Breast epithelium (tissue), 3 donors: ENCODE data around the gene FNBP1.

Experiments used
- POLR2A ChIP-seq: fragments of 450-650 bp; IDR thresholded peaks from one replicate; pipeline ENCODE4 v1.6.1; 2016; ENCODE audit warnings: antibody characterized with exemption, mild to moderate bottlenecking, moderate library complexity
- TF ChIP-seq, protein P1 (sequence below), 3 donors: fragments of 450-650 bp; IDR thresholded peaks; one replicate each; pipeline ENCODE4 v1.5.1; 2016 to 2017; ENCODE audit warnings: antibody characterized with exemption in 3 of 3, mild to moderate bottlenecking in 3 of 3, moderate library complexity in 3 of 3

DNA sequence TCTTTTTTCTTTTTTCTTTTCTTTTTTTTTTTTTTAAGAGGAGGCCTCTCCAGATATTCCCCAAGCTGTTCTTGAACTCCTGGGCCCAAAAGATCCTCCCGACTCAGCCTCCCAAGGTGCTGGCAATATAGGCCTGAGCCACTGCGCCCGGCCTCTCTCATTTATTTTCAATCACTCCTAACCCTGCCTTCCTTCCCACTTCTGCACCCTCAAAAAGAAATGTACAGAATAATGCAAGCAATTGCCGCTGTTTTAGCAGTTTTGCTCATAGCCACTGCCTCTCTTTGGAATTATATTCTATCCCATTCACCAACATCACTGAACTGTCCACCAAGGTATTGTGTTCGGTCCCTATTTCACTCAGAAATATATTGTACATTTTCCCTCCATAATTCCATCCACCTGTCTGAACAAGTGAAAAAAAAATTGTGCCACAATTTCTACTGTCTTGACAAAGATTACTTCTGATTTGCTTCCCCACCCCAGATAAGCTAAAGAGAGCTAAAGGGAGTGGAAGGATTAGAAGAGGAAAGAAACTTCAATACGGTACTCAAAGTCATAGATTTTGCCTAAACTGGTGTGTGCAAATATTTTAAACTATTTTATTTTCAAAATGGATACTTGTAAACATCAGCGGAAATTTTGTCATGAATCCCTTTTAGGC lies 1.9 kb downstream of the FNBP1 start:
- TF ChIP-seq, protein P1, sequence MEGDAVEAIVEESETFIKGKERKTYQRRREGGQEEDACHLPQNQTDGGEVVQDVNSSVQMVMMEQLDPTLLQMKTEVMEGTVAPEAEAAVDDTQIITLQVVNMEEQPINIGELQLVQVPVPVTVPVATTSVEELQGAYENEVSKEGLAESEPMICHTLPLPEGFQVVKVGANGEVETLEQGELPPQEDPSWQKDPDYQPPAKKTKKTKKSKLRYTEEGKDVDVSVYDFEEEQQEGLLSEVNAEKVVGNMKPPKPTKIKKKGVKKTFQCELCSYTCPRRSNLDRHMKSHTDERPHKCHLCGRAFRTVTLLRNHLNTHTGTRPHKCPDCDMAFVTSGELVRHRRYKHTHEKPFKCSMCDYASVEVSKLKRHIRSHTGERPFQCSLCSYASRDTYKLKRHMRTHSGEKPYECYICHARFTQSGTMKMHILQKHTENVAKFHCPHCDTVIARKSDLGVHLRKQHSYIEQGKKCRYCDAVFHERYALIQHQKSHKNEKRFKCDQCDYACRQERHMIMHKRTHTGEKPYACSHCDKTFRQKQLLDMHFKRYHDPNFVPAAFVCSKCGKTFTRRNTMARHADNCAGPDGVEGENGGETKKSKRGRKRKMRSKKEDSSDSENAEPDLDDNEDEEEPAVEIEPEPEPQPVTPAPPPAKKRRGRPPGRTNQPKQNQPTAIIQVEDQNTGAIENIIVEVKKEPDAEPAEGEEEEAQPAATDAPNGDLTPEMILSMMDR (IDR thresholded peaks at IDR 0.05) = no peak
- TF ChIP-seq POLR2A = no peak
